HUES6 (cell line): ENCODE data around the gene ECSCR.
"Not testable (repeated sequence)": the region's sequence is repeated elsewhere in the genome, so short reads cannot be mapped to it uniquely, and the experiment has no call there.

ENCODE experiments used
- H3K27ac ChIP-seq: 2 replicates; pipeline ENCODE4 v1.7.0; 2013; ENCODE audit warnings: low read depth, mild to moderate bottlenecking, low read length, inconsistent platforms
- H3K27me3 ChIP-seq: 2 replicates; pipeline ENCODE4 v1.6.1; 2013; ENCODE audit warnings: low read length; ENCODE audit not compliant: control insufficient read depth, insufficient read depth
- H3K36me3 ChIP-seq: 2 replicates; pipeline ENCODE4 v1.6.1; 2013; ENCODE audit warnings: low read length; ENCODE audit not compliant: control insufficient read depth, insufficient read depth
- H3K4me1 ChIP-seq: 2 replicates; pipeline ENCODE4 v1.6.1; 2013; ENCODE audit warnings: low read length; ENCODE audit not compliant: control insufficient read depth, insufficient read depth
- H3K4me3 ChIP-seq: 2 replicates; pipeline ENCODE4 v1.5.1; 2013; ENCODE audit warnings: low read depth, low read length
- H3K9ac ChIP-seq: one replicate; pipeline ENCODE4 v1.6.1; 2013; ENCODE audit warnings: mild to moderate bottlenecking, low read length
- H3K9me3 ChIP-seq: 2 replicates; pipeline ENCODE4 v1.6.1; 2013; ENCODE audit warnings: low read depth, low read length; ENCODE audit not compliant: control insufficient read depth, insufficient read depth

ECSCR gene

GRCh38 chr5:139440416-139440815, 22.1 kb downstream of the ECSCR start:
- not testable (repeated sequence) for H3K36me3 ChIP-seq, H3K4me3 ChIP-seq, H3K27ac ChIP-seq, H3K27me3 ChIP-seq, H3K9me3 ChIP-seq, H3K9ac ChIP-seq
- peaks cover 15% of the 10 kb centered on the region for H3K4me1 ChIP-seq

- Histone ChIP-seq H3K4me3 (peak within 1 kb of the TSS; percentile 88), H3K36me3 (peaks cover 11% of the 10 kb centered on the region; the same call in 1 of the 2 replicates), H3K9ac (peak within 1 kb of the TSS; percentile 84), H3K27ac (peak within 1 kb of the TSS; percentile 63; the same call in 1 of the 2 replicates), H3K9me3 (no peaks in the 10 kb centered on the region), H3K27me3 (peaks cover 6% of the 10 kb centered on the region; the same call in 1 of the 2 replicates), H3K4me1 (peaks cover 15% of the 10 kb centered on the region)
Measured at GRCh38 chr5:139439013-139439903, 23.3 kb downstream of the ECSCR start, which contains the start of gene DNAJC18. TSS of gene DNAJC18 (minus strand) at chr5:139439525. CDS start at chr5:139439445, 80 bp downstream.

- no peak overlapping the region for H3K27ac ChIP-seq
- peaks cover 10% of the 10 kb centered on the region for H3K4me1 ChIP-seq
- H3K9ac ChIP-seq: peak overlapping the region; percentile 23
- peak overlapping the region; percentile 88 for H3K4me3 ChIP-seq
- peaks cover 6% of the 10 kb centered on the region; the same call in 1 of the 2 replicates for H3K27me3 ChIP-seq
- peaks cover 12% of the 10 kb centered on the region for H3K36me3 ChIP-seq
- no peaks in the 10 kb centered on the region for H3K9me3 ChIP-seq
Measured at GRCh38 chr5:139438707-139439012, 23.9 kb downstream of the ECSCR start.

- Histone ChIP-seq H3K27me3 (no peaks in the 10 kb centered on the region), H3K4me1 (peaks cover 9% of the 10 kb centered on the region), H3K27ac (no peak overlapping the region)
Measured at GRCh38 chr5:139435676-139436075, 26.9 kb downstream of the ECSCR start.

GRCh38 chr5:139431706-139432105, 30.8 kb downstream of the ECSCR start:
- Histone ChIP-seq H3K9ac (no peak overlapping the region), H3K36me3 (peaks cover 30% of the 10 kb centered on the region), H3K4me3 (no peak overlapping the region), H3K9me3 (no peaks in the 10 kb centered on the region), H3K4me1 (no peaks in the 10 kb centered on the region), H3K27ac (no peak overlapping the region), H3K27me3 (no peaks in the 10 kb centered on the region)

More at GRCh38 chr5:139435676-139436075, 26.9 kb downstream of the ECSCR start:
- Histone ChIP-seq H3K9me3 (no peaks in the 10 kb centered on the region), H3K36me3 (peaks cover 16% of the 10 kb centered on the region), H3K4me3 (no peak overlapping the region), H3K9ac (no peak overlapping the region)

- no peaks in the 10 kb centered on the region for H3K27me3 ChIP-seq
- H3K36me3 ChIP-seq: peaks cover 40% of the 10 kb centered on the region
- no peaks in the 10 kb centered on the region for H3K9me3 ChIP-seq
- H3K4me1 ChIP-seq: no peaks in the 10 kb centered on the region
- no peak overlapping the region for H3K9ac ChIP-seq
- H3K4me3 ChIP-seq: no peak overlapping the region
- H3K27ac ChIP-seq: no peak overlapping the region
Measured at GRCh38 chr5:139430015-139430414, 32.5 kb downstream of the ECSCR start.

GRCh38 chr5:139426203-139426885, 36.2 kb downstream of the ECSCR start:
- no peaks in the 10 kb centered on the region for H3K9me3 ChIP-seq
- H3K4me3 ChIP-seq: no peak overlapping the region
- no peaks in the 10 kb centered on the region for H3K4me1 ChIP-seq
- H3K27ac ChIP-seq: no peak overlapping the region
- H3K36me3 ChIP-seq: peaks cover 38% of the 10 kb centered on the region
- H3K27me3 ChIP-seq: no peaks in the 10 kb centered on the region
- no peak overlapping the region for H3K9ac ChIP-seq

- Histone ChIP-seq H3K27ac (no peak overlapping the region), H3K36me3 (peaks cover 44% of the 10 kb centered on the region), H3K4me3 (no peak overlapping the region), H3K27me3 (no peaks in the 10 kb centered on the region), H3K9me3 (no peaks in the 10 kb centered on the region), H3K4me1 (no peaks in the 10 kb centered on the region), H3K9ac (no peak overlapping the region)
Measured at GRCh38 chr5:139425497-139425896, 37.0 kb downstream of the ECSCR start.

- no peak overlapping the region for H3K27ac ChIP-seq
Measured at GRCh38 chr5:139422307-139422893, 40.1 kb downstream of the ECSCR start.

GRCh38 chr5:139419226-139420192, 43.0 kb downstream of the ECSCR start:
- H3K9me3 ChIP-seq: no peaks in the 10 kb centered on the region
- H3K4me3 ChIP-seq: no peak overlapping the region
- no peak overlapping the region for H3K9ac ChIP-seq
- no peaks in the 10 kb centered on the region for H3K27me3 ChIP-seq
- H3K27ac ChIP-seq: no peak overlapping the region
- H3K36me3 ChIP-seq: peaks cover 28% of the 10 kb centered on the region
- H3K4me1 ChIP-seq: peaks cover 4% of the 10 kb centered on the region; the same call in 1 of the 2 replicates

More at GRCh38 chr5:139422307-139422893, 40.1 kb downstream of the ECSCR start:
- Histone ChIP-seq H3K36me3 (peaks cover 47% of the 10 kb centered on the region), H3K4me3 (no peak overlapping the region), H3K9ac (no peak overlapping the region), H3K27me3 (no peaks in the 10 kb centered on the region), H3K9me3 (no peaks in the 10 kb centered on the region), H3K4me1 (peaks cover 4% of the 10 kb centered on the region; the same call in 1 of the 2 replicates)
